H9 (cell line): ENCODE measurements around the gene NGFR. TPM values are rescaled to one million over a fixed set of nuclear protein-coding genes. Genes with fewer than 3 reads are reported as not detected.

Source experiments
- DNase-seq: peaks from one replicate; pipeline ENCODE4 v3.0.0-alpha.2; 2017
- H2AFZ ChIP-seq: one replicate; pipeline ENCODE4 v1.6.1; 2013; ENCODE audit warnings: mild to moderate bottlenecking, low read length, control low read depth, moderate library complexity
- H2AK5ac ChIP-seq: 2 replicates; pipeline ENCODE4 v1.6.1; 2013; ENCODE audit warnings: low read length, control low read depth, mixed read lengths; ENCODE audit not compliant: insufficient read length
- H2BK120ac ChIP-seq: one replicate; pipeline ENCODE4 v1.6.1; 2013; ENCODE audit warnings: low read depth, mild to moderate bottlenecking, low read length, control low read depth, inconsistent platforms; ENCODE audit not compliant: poor library complexity, severe bottlenecking
- H2BK12ac ChIP-seq: 2 replicates; pipeline ENCODE4 v1.6.1; 2013; ENCODE audit warnings: low read length, control low read depth, mixed read lengths, low read depth; ENCODE audit not compliant: insufficient read length
- H2BK15ac ChIP-seq: 2 replicates; pipeline ENCODE4 v1.6.1; 2013; ENCODE audit warnings: low read depth, low read length, control low read depth
- H2BK20ac ChIP-seq: one replicate; pipeline ENCODE4 v1.6.1; 2013; ENCODE audit warnings: low read depth, mild to moderate bottlenecking, low read length, control low read depth, inconsistent platforms; ENCODE audit not compliant: poor library complexity, severe bottlenecking
- H2BK5ac ChIP-seq: 2 replicates; pipeline ENCODE4 v1.6.1; 2013; ENCODE audit warnings: low read length, control low read depth, mixed read lengths; ENCODE audit not compliant: insufficient read length
- H3K14ac ChIP-seq: 2 replicates; pipeline ENCODE4 v1.6.1; 2013; ENCODE audit warnings: low read length, control low read depth; ENCODE audit not compliant: insufficient read depth
- H3K18ac ChIP-seq: 2 replicates; pipeline ENCODE4 v1.6.1; 2013; ENCODE audit warnings: low read depth, mild to moderate bottlenecking, mixed read lengths, low read length, control low read depth; ENCODE audit not compliant: insufficient read length
- H3K23ac ChIP-seq: 2 replicates; pipeline ENCODE4 v1.6.1; 2013; ENCODE audit warnings: low read length, control low read depth, mixed read lengths, low read depth; ENCODE audit not compliant: insufficient read length
- H3K23me2 ChIP-seq: 2 replicates; pipeline ENCODE4 v1.6.1; 2013; ENCODE audit warnings: low read depth, mild to moderate bottlenecking, mixed read lengths, low read length, control low read depth; ENCODE audit not compliant: insufficient read length, poor library complexity, severe bottlenecking
- H3K27ac ChIP-seq: 2 replicates; pipeline ENCODE4 v1.5.1; 2013; ENCODE audit warnings: low read length, control low read depth, mixed read lengths, low read depth; ENCODE audit not compliant: insufficient read length
- H3K27me3 ChIP-seq: 2 replicates; pipeline ENCODE4 v1.6.1; 2013; ENCODE audit warnings: low read length, control low read depth, inconsistent platforms; ENCODE audit not compliant: insufficient read depth
- H3K4ac ChIP-seq: 2 replicates; pipeline ENCODE4 v1.6.1; 2013; ENCODE audit warnings: low read depth, mild to moderate bottlenecking, control low read depth, inconsistent platforms, low read length, moderate library complexity
- H3K4me1 ChIP-seq: 2 replicates; pipeline ENCODE4 v1.6.1; 2013; ENCODE audit warnings: low read length, control low read depth, inconsistent platforms; ENCODE audit not compliant: insufficient read depth
- H3K4me2 ChIP-seq: 2 replicates; pipeline ENCODE4 v1.6.1; 2013; ENCODE audit warnings: low read length, control low read depth, mixed read lengths; ENCODE audit not compliant: insufficient read length, insufficient read depth
- H3K56ac ChIP-seq: 2 replicates; pipeline ENCODE4 v1.6.1; 2013; ENCODE audit warnings: low read depth, mild to moderate bottlenecking, mixed read lengths, low read length, control low read depth; ENCODE audit not compliant: insufficient read length
- H3K79me1 ChIP-seq: 2 replicates; pipeline ENCODE4 v1.6.1; 2013; ENCODE audit warnings: low read depth, mild to moderate bottlenecking, moderate library complexity, low read length, control low read depth, inconsistent platforms; ENCODE audit not compliant: insufficient read depth, poor library complexity, severe bottlenecking
- H3K79me2 ChIP-seq: 2 replicates; pipeline ENCODE4 v1.6.1; 2013; ENCODE audit warnings: low read length, control low read depth, inconsistent platforms; ENCODE audit not compliant: insufficient read depth
- H3K9ac ChIP-seq: 2 replicates; pipeline ENCODE4 v1.6.1; 2013; ENCODE audit warnings: low read length, control low read depth, mixed read lengths; ENCODE audit not compliant: insufficient read length; ENCODE audit errors: extremely low read depth
- H3K9me3 ChIP-seq: one replicate; pipeline ENCODE4 v1.6.1; 2013; ENCODE audit warnings: low read depth, low read length, inconsistent platforms; ENCODE audit not compliant: control insufficient read depth
- H3T11ph ChIP-seq: one replicate; pipeline ENCODE4 v1.6.1; 2013; ENCODE audit warnings: mild to moderate bottlenecking, low read length, control low read depth, inconsistent platforms
- H4K20me1 ChIP-seq: one replicate; pipeline ENCODE4 v1.6.1; 2013; ENCODE audit not compliant: control insufficient read depth, insufficient read length, insufficient read depth
- H4K5ac ChIP-seq: 2 replicates; pipeline ENCODE4 v1.6.1; 2013; ENCODE audit warnings: low read depth, mild to moderate bottlenecking, mixed read lengths, low read length, control low read depth; ENCODE audit not compliant: insufficient read length
- H4K8ac ChIP-seq: replicated peaks from 2 replicates; pipeline ENCODE4 v1.6.1; 2013; ENCODE audit warnings: low read length, control low read depth, mixed read lengths, low read depth; ENCODE audit not compliant: insufficient read length
- H4K91ac ChIP-seq: 2 replicates; pipeline ENCODE4 v1.6.1; 2013; ENCODE audit warnings: low read depth, mild to moderate bottlenecking, moderate library complexity, mixed read lengths, low read length, control low read depth; ENCODE audit not compliant: insufficient read length
- H3K27ac Mint-ChIP-seq, 3 experiments: 2 replicates in 2 of 3; 3 replicates in 1 of 3; pipeline ENCODE4 v1.8.0; 2020 to 2021; ENCODE audit warnings: mixed read lengths in 3 of 3, mild to moderate bottlenecking in 1 of 3, moderate library complexity in 1 of 3
- H3K27me3 Mint-ChIP-seq: 2 replicates; pipeline ENCODE4 v1.8.0; 2021; ENCODE audit warnings: low read depth, mild to moderate bottlenecking, moderate library complexity, mixed read lengths
- H3K36me3 Mint-ChIP-seq, 3 experiments: 2 replicates in 2 of 3; 3 replicates in 1 of 3; pipeline ENCODE4 v1.8.0; 2020 to 2021; ENCODE audit warnings: low read depth in 3 of 3, mixed read lengths in 3 of 3; ENCODE audit not compliant: insufficient read depth in 1 of 3
- H3K4me1 Mint-ChIP-seq, 2 experiments: 2 replicates each; pipeline ENCODE4 v1.8.0; 2020; ENCODE audit warnings: mixed read lengths in 2 of 2
- H3K4me3 Mint-ChIP-seq, 2 experiments: 2 replicates in 1 of 2; 3 replicates in 1 of 2; pipeline ENCODE4 v1.8.0; 2020 to 2021; ENCODE audit warnings: mild to moderate bottlenecking in 2 of 2, mixed read lengths in 2 of 2, moderate library complexity in 1 of 2
- H3K9me3 Mint-ChIP-seq, 2 experiments: 2 replicates in 1 of 2; 3 replicates in 1 of 2; pipeline ENCODE4 v1.8.0; 2020; ENCODE audit warnings: mild to moderate bottlenecking in 2 of 2, mixed read lengths in 2 of 2, moderate library complexity in 1 of 2
- CTCF ChIP-seq: fragments of 200-600 bp; sonication (generic); conservative IDR thresholded peaks from 3 replicates; pipeline ENCODE4 v1.8.0; 2021; ENCODE audit warnings: antibody characterized with exemption, mild to moderate bottlenecking
- WGBS: extraction: QIAGEN DNeasy Blood & Tissue Kit; methylation state at CpG from one replicate; pipeline ENCODE4 v1.1.7; 2013; ENCODE audit warnings: missing lambda C conversion rate, low lambda C conversion rate, mixed read lengths; ENCODE audit not compliant: insufficient read length; ENCODE audit errors: extremely low coverage; 5-methylcytosine and 5-hydroxymethylcytosine counted together
- total RNA-seq: library from RNA; stranded (reverse); gene quantifications from 2 replicates; pipeline ENCODE4 v1.2.1, GENCODE V29; 2021

NGFR gene
- total RNA-seq, 1 experiment from 2014 or later, result 9.6 TPM

DNA sequence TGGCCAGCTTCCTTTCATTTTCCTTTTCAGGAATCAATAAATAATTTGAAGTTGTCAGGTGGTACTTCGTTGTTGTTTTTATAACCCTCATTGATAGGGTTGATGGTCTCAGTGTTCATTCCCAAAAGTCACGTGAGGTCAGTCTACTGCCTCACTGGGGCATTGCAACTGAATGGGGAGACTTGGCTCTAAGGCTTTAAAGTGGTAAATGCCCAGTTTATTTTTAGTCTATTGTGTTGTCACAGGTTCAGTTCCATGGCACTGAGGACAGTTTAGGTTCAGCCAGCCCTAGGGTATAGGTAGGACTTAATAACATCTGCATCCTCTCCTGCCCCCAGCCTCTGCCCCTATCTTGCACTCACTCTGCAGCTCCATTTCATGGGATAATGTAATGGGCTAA is 33.5 kb upstream of the NGFR start:
- H3K9me3 Mint-ChIP-seq, result peaks cover 3 to 9% of the 10 kb centered on the region in 2 experiments; a peak in 2 of 5 replicates
- no peak overlapping the region for H2AK5ac ChIP-seq
- H3K27me3 ChIP-seq, result no peaks in the 10 kb centered on the region; the same call in 1 of the 2 replicates

More for the DNA sequence above, 33.5 kb upstream of the NGFR start:
- Histone ChIP-seq H3K23ac (no peak overlapping the region), H2BK5ac (no peak overlapping the region), H2BK12ac (no peak overlapping the region), H2BK120ac (no peak overlapping the region), H4K8ac (no peak overlapping the region), H4K20me1 (no peaks in the 10 kb centered on the region), H3K79me2 (no peaks in the 10 kb centered on the region), H3T11ph (no peak overlapping the region), H4K5ac (no peak overlapping the region), H3K18ac (no peak overlapping the region), H3K4me1 (peaks cover 7% of the 10 kb centered on the region; the same call in 1 of the 2 replicates), H3K14ac (no peak overlapping the region), H3K79me1 (no peaks in the 10 kb centered on the region), H3K9me3 (no peaks in the 10 kb centered on the region), H3K23me2 (no peaks in the 10 kb centered on the region), H2BK15ac (no peak overlapping the region), H3K56ac (no peak overlapping the region), H3K9ac (no peak overlapping the region), H3K27ac (no peak overlapping the region), H2BK20ac (no peak overlapping the region), H2AFZ (no peak overlapping the region), H4K91ac (no peak overlapping the region), H3K4ac (no peak overlapping the region), H3K4me2 (no peak overlapping the region)
- DNase-seq, result no peak
- WGBS, result no CpG with 5 or more reads among the region's 2 CpGs
- peaks cover 26% of the 10 kb centered on the region for H3K27me3 Mint-ChIP-seq
- H3K36me3 Mint-ChIP-seq, result peaks cover 0 to 6% (median 0%) of the 10 kb centered on the region in 3 experiments; a peak in 2 of 7 replicates
- no peak overlapping the region for H3K27ac Mint-ChIP-seq
- no peak overlapping the region for H3K4me3 Mint-ChIP-seq
- H3K4me1 Mint-ChIP-seq, result peaks cover 27 to 35% of the 10 kb centered on the region in 2 experiments
- TF ChIP-seq CTCF, result no peak
